Neural cell (in vitro differentiated cells): ENCODE data around the gene CAMKMT. TPM values are rescaled to one million over a fixed set of nuclear protein-coding genes. Genes with fewer than 3 reads are reported as not detected.

ENCODE experiments used
- H2AFZ ChIP-seq: fragments of 200-600, 300-800 bp; sonication (generic), shearing (Covaris generic); 2 replicates; pipeline ENCODE4 v1.6.0; 2014; ENCODE audit warnings: low read depth, mild to moderate bottlenecking, antibody characterized with exemption, low read length, moderate library complexity
- H3F3A ChIP-seq: fragments of 200-600 bp; shearing (Covaris generic); 2 replicates; pipeline ENCODE4 v1.6.1; 2016; ENCODE audit warnings: mild to moderate bottlenecking, moderate library complexity, mixed read lengths, antibody characterized with exemption, low read length; ENCODE audit not compliant: insufficient read depth, poor library complexity, severe bottlenecking
- H3K27ac ChIP-seq: fragments of 200-600, 300-800 bp; sonication (generic), shearing (Covaris generic); 2 replicates; pipeline ENCODE4 v1.5.1; 2014; ENCODE audit warnings: mild to moderate bottlenecking, low read length, moderate library complexity
- H3K27me3 ChIP-seq: fragments of 300-800, 200-600 bp; sonication (generic), shearing (Covaris generic); 2 replicates; pipeline ENCODE4 v1.6.0; 2014; ENCODE audit warnings: mild to moderate bottlenecking, low read depth, low read length, moderate library complexity; ENCODE audit not compliant: insufficient read depth
- H3K36me3 ChIP-seq: fragments of 300-800, 200-600 bp; sonication (generic), shearing (Covaris generic); 2 replicates; pipeline ENCODE4 v1.5.1; 2014; ENCODE audit warnings: mild to moderate bottlenecking, antibody characterized with exemption, low read length, moderate library complexity; ENCODE audit not compliant: insufficient read depth
- H3K4me2 ChIP-seq: fragments of 300-800, 200-600 bp; sonication (generic), shearing (Covaris generic); 2 replicates; pipeline ENCODE4 v1.6.0; 2014; ENCODE audit warnings: mild to moderate bottlenecking, low read length
- H3K4me3 ChIP-seq: fragments of 300-800, 200-600 bp; sonication (generic), shearing (Covaris generic); 2 replicates; pipeline ENCODE4 v1.5.1; 2014; ENCODE audit warnings: mild to moderate bottlenecking, low read length, moderate library complexity
- H3K79me2 ChIP-seq: fragments of 200-600 bp; shearing (Covaris generic); replicated peaks from 2 replicates; pipeline ENCODE4 v1.6.0; 2014; ENCODE audit warnings: mild to moderate bottlenecking, low read length, moderate library complexity; ENCODE audit not compliant: insufficient read depth
- H3K9ac ChIP-seq: fragments of 300-800, 200-600 bp; sonication (generic), shearing (Covaris generic); 2 replicates; pipeline ENCODE4 v1.6.1; 2016; ENCODE audit warnings: mild to moderate bottlenecking, low read length, mixed read lengths
- H3K9me2 ChIP-seq: fragments of 200-600 bp; shearing (Covaris generic); 2 replicates; pipeline ENCODE4 v1.6.1; 2016; ENCODE audit warnings: mild to moderate bottlenecking, low read length, mixed read lengths; ENCODE audit not compliant: insufficient read depth
- H3K9me3 ChIP-seq: fragments of 200-600, 300-800 bp; sonication (generic), shearing (Covaris generic); 2 replicates; pipeline ENCODE4 v1.6.1; 2016; ENCODE audit warnings: mild to moderate bottlenecking, mixed run types, low read length, moderate library complexity, mixed read lengths
- H4K20me1 ChIP-seq: fragments of 200-600 bp; shearing (Covaris generic); 2 replicates; pipeline ENCODE4 v1.6.1; 2016; ENCODE audit warnings: mild to moderate bottlenecking, mixed run types; ENCODE audit not compliant: insufficient read depth
- CTCF ChIP-seq: fragments of 450-650 bp; IDR thresholded peaks from 2 replicates; pipeline ENCODE4 v1.5.1; 2014; ENCODE audit warnings: antibody characterized with exemption, mild to moderate bottlenecking, moderate library complexity; ENCODE audit not compliant: poor library complexity, severe bottlenecking
- EP300 ChIP-seq: fragments of 450-650 bp; conservative IDR thresholded peaks from 2 replicates; pipeline ENCODE4 v1.6.1; 2014; ENCODE audit warnings: antibody characterized with exemption, mild to moderate bottlenecking, moderate library complexity; ENCODE audit not compliant: poor library complexity, severe bottlenecking
- EZH2 ChIP-seq: fragments of 200-600, 300-800 bp; shearing (Covaris generic), sonication (generic); IDR thresholded peaks from 2 replicates; pipeline ENCODE4 v1.6.1; 2014; ENCODE audit warnings: antibody characterized with exemption, low read length, borderline replicate concordance, mild to moderate bottlenecking; ENCODE audit not compliant: insufficient read depth, poor library complexity, severe bottlenecking
- MXI1 ChIP-seq: fragments of 450-650 bp; conservative IDR thresholded peaks from 2 replicates; pipeline ENCODE4 v1.6.1; 2014; ENCODE audit warnings: antibody characterized with exemption, mild to moderate bottlenecking; ENCODE audit not compliant: poor library complexity, severe bottlenecking
- POLR2AphosphoS5 ChIP-seq: IDR thresholded peaks from 2 replicates; pipeline ENCODE4 v1.6.1; 2012
- RAD21 ChIP-seq: fragments of 450-650 bp; conservative IDR thresholded peaks from 2 replicates; pipeline ENCODE4 v1.6.1; 2014; ENCODE audit warnings: antibody characterized with exemption, mild to moderate bottlenecking, moderate library complexity
- SMC3 ChIP-seq: fragments of 450-650 bp; conservative IDR thresholded peaks from 2 replicates; pipeline ENCODE4 v1.6.1; 2014; ENCODE audit warnings: antibody characterized with exemption, mild to moderate bottlenecking, moderate library complexity; ENCODE audit not compliant: poor library complexity
- TAF1 ChIP-seq: IDR thresholded peaks from 2 replicates; pipeline ENCODE4 v1.6.1; 2012; ENCODE audit warnings: low read depth
- polyA plus RNA-seq: library from polyadenylated mRNA; depleted of rRNA; stranded (reverse); fragments of >200 nt; gene quantifications from 2 replicates; pipeline ENCODE4 v1.2.3, GENCODE V29; 2014
- TF ChIP-seq, protein P1 (sequence below): IDR thresholded peaks from 2 replicates; pipeline ENCODE4 v1.6.1; 2012; ENCODE audit warnings: borderline replicate concordance

Gene CAMKMT
- polyA plus RNA-seq, 1 donor from 2014 or later: 5.1 TPM

- Histone ChIP-seq H3K9ac (no peak overlapping the region), H3K36me3 (no peaks in the 10 kb centered on the region), H4K20me1 (no peaks in the 10 kb centered on the region), H3F3A (no peaks in the 10 kb centered on the region), H3K4me3 (no peak overlapping the region), H3K9me3 (no peaks in the 10 kb centered on the region), H3K4me2 (no peak overlapping the region), H3K79me2 (no peaks in the 10 kb centered on the region), H3K27me3 (peaks cover 20% of the 10 kb centered on the region), H2AFZ (no peak overlapping the region), H3K27ac (no peak overlapping the region), H3K9me2 (no peaks in the 10 kb centered on the region)
- no peak for TF ChIP-seq POLR2AphosphoS5
- TF ChIP-seq, protein P1, sequence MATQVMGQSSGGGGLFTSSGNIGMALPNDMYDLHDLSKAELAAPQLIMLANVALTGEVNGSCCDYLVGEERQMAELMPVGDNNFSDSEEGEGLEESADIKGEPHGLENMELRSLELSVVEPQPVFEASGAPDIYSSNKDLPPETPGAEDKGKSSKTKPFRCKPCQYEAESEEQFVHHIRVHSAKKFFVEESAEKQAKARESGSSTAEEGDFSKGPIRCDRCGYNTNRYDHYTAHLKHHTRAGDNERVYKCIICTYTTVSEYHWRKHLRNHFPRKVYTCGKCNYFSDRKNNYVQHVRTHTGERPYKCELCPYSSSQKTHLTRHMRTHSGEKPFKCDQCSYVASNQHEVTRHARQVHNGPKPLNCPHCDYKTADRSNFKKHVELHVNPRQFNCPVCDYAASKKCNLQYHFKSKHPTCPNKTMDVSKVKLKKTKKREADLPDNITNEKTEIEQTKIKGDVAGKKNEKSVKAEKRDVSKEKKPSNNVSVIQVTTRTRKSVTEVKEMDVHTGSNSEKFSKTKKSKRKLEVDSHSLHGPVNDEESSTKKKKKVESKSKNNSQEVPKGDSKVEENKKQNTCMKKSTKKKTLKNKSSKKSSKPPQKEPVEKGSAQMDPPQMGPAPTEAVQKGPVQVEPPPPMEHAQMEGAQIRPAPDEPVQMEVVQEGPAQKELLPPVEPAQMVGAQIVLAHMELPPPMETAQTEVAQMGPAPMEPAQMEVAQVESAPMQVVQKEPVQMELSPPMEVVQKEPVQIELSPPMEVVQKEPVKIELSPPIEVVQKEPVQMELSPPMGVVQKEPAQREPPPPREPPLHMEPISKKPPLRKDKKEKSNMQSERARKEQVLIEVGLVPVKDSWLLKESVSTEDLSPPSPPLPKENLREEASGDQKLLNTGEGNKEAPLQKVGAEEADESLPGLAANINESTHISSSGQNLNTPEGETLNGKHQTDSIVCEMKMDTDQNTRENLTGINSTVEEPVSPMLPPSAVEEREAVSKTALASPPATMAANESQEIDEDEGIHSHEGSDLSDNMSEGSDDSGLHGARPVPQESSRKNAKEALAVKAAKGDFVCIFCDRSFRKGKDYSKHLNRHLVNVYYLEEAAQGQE: no peak
- no peak for TF ChIP-seq MXI1
- TF ChIP-seq EZH2: no peak
- TF ChIP-seq CTCF: no peak
- TF ChIP-seq SMC3: no peak
- TF ChIP-seq EP300: no peak
- no peak for TF ChIP-seq RAD21
- TF ChIP-seq TAF1: no peak
Observed at GRCh38 chr2:44452069-44452583, 90.4 kb downstream of the CAMKMT start.

- Histone ChIP-seq H4K20me1 (no peaks in the 10 kb centered on the region), H3K4me2 (no peak overlapping the region), H3K36me3 (no peaks in the 10 kb centered on the region), H3K27ac (no peak overlapping the region), H3K9me2 (no peaks in the 10 kb centered on the region), H3F3A (no peaks in the 10 kb centered on the region), H3K27me3 (peaks cover 20% of the 10 kb centered on the region), H3K9ac (no peak overlapping the region), H2AFZ (no peak overlapping the region), H3K9me3 (no peaks in the 10 kb centered on the region), H3K79me2 (no peaks in the 10 kb centered on the region), H3K4me3 (no peak overlapping the region)
- TF ChIP-seq EZH2 (no peak), RAD21 (no peak), CTCF (no peak), POLR2AphosphoS5 (peak; percentile 90), MXI1 (no peak), EP300 (peak; percentile 81), SMC3 (no peak), TAF1 (no peak)
- TF ChIP-seq, protein P1: no peak
Observed at GRCh38 chr2:44453259-44453658, 91.5 kb downstream of the CAMKMT start.
